SK-N-SH (cell line): Measurements from ENCODE around the gene GHR. TPM values are rescaled to one million over a fixed set of nuclear protein-coding genes. Genes with fewer than 3 reads are reported as not detected.

Experiments
- CTCF ChIA-PET: fragments of 300-600, 350-600 bp; formaldehyde crosslinking; extraction: SDS; loops from one replicate; lab custom pipeline; 2021; lab: Yijun Ruan, JAX
- POLR2A ChIA-PET: fragments of 350-600 bp; sonication (Branson Sonifier 250); formaldehyde crosslinking; extraction: SDS; loops from one replicate; lab custom pipeline; 2020; ENCODE audit warnings: antibody characterized with exemption, inconsistent platforms; lab: Yijun Ruan, JAX
- DNase-seq: peaks from one replicate; pipeline ENCODE4 v3.0.0; 2012
- H2AFZ ChIP-seq: fragments of 200-600 bp; sonication (generic); 2 replicates; pipeline ENCODE4 v1.8.1; 2016; ENCODE audit warnings: antibody characterized with exemption, mild to moderate bottlenecking, low read depth
- H3F3A ChIP-seq: fragments of 200-600 bp; sonication (generic); replicated peaks from 2 replicates; pipeline ENCODE3; 2016; ENCODE audit warnings: antibody characterized with exemption, mild to moderate bottlenecking; ENCODE audit not compliant: insufficient read depth
- H3K27ac ChIP-seq, 2 experiments: fragments of 200-500 bp in 1 of 2; fragments of 200-600 bp in 1 of 2; sonication (Bioruptor generic) in 1 of 2; sonication (generic), shearing (Covaris generic) in 1 of 2; 2 replicates each; pipeline versions ENCODE4 v1.5.1 to v1.6.1; 2014 to 2016; ENCODE audit warnings: low read depth in 2 of 2, inconsistent platforms in 1 of 2, low read length in 1 of 2, mild to moderate bottlenecking in 1 of 2, mixed read lengths in 1 of 2
- H3K27me3 ChIP-seq: fragments of 200-600 bp; sonication (generic), shearing (Covaris generic); 2 replicates; pipeline ENCODE4 v1.6.1; 2016; ENCODE audit warnings: mixed run types; ENCODE audit not compliant: insufficient read depth
- H3K36me3 ChIP-seq, 2 experiments: fragments of 200-500 bp in 1 of 2; fragments of 200-600 bp in 1 of 2; sonication (Bioruptor generic) in 1 of 2; sonication (generic) in 1 of 2; replicated peaks in 1 of 2; 2 replicates each; pipeline versions ENCODE3 to v1.5.1; 2014 to 2016; ENCODE audit warnings: low read length in 1 of 2, mild to moderate bottlenecking in 1 of 2; ENCODE audit not compliant: insufficient read depth in 2 of 2, control insufficient read depth in 1 of 2
- H3K4me1 ChIP-seq, 2 experiments: fragments of 200-500 bp in 1 of 2; fragments of 200-600 bp in 1 of 2; sonication (Bioruptor generic) in 1 of 2; sonication (generic), shearing (Covaris generic) in 1 of 2; 2 replicates each; pipeline versions ENCODE4 v1.5.1 to v1.6.1; 2014 to 2016; ENCODE audit warnings: low read depth in 1 of 2, low read length in 1 of 2, mixed run types in 1 of 2; ENCODE audit not compliant: insufficient read depth in 2 of 2, control insufficient read depth in 1 of 2
- H3K4me2 ChIP-seq: fragments of 200-600 bp; sonication (generic), shearing (Covaris generic); 2 replicates; pipeline ENCODE4 v1.6.1; 2017; ENCODE audit warnings: mixed run types
- H3K4me3 ChIP-seq, 2 experiments: fragments of 200-500 bp in 1 of 2; fragments of 200-600 bp in 1 of 2; sonication (Bioruptor generic) in 1 of 2; sonication (generic), shearing (Covaris generic) in 1 of 2; 2 replicates each; pipeline versions ENCODE4 v1.5.1 to v1.8.1; 2014 to 2016; ENCODE audit warnings: low read depth in 2 of 2, inconsistent platforms in 1 of 2, low read length in 1 of 2, mild to moderate bottlenecking in 1 of 2, mixed read lengths in 1 of 2, moderate library complexity in 1 of 2
- H3K79me2 ChIP-seq: fragments of 200-600 bp; sonication (generic); 2 replicates; pipeline ENCODE4 v1.8.1; 2017; ENCODE audit warnings: mild to moderate bottlenecking; ENCODE audit not compliant: insufficient read depth
- H3K9ac ChIP-seq: fragments of 200-600 bp; sonication (generic); 2 replicates; pipeline ENCODE4 v1.6.1; 2017; ENCODE audit warnings: mixed run types
- H3K9me2 ChIP-seq: fragments of 200-600 bp; sonication (generic); 2 replicates; pipeline ENCODE4 v1.6.1; 2017; ENCODE audit warnings: mixed run types
- H3K9me3 ChIP-seq: fragments of 200-600 bp; sonication (generic); 2 replicates; pipeline ENCODE4 v1.6.1; 2017; ENCODE audit warnings: mixed run types, mild to moderate bottlenecking, moderate library complexity
- H4K20me1 ChIP-seq: fragments of 200-600 bp; sonication (generic); 2 replicates; pipeline ENCODE4 v1.6.1; 2017; ENCODE audit warnings: mild to moderate bottlenecking, mixed run types; ENCODE audit not compliant: insufficient read depth
- ELF1 ChIP-seq: IDR thresholded peaks from 2 replicates; pipeline ENCODE4 v1.4.0; 2012
- EP300 ChIP-seq, 2 experiments: IDR thresholded peaks; 2 replicates each; pipeline versions ENCODE4 v1.4.0 to v1.6.1; 2012; ENCODE audit warnings: borderline replicate concordance in 1 of 2, low read depth in 1 of 2, low read length in 1 of 2
- EZH2phosphoT487 ChIP-seq: fragments of 200-600 bp; sonication (generic); IDR thresholded peaks from 2 replicates; pipeline ENCODE4 v1.6.1; 2017; ENCODE audit warnings: low read depth, mixed run types, mild to moderate bottlenecking, antibody characterized with exemption, moderate library complexity, borderline replicate concordance
- FOSL2 ChIP-seq: IDR thresholded peaks from 2 replicates; pipeline ENCODE4 v1.4.0; 2012; ENCODE audit warnings: low read depth, mild to moderate bottlenecking, moderate library complexity, borderline replicate concordance
- FOXM1 ChIP-seq: IDR thresholded peaks from 2 replicates; pipeline ENCODE4 v1.4.0; 2012; ENCODE audit warnings: low read depth, mild to moderate bottlenecking
- GABPA ChIP-seq: IDR thresholded peaks from 2 replicates; pipeline ENCODE4 v1.4.0; 2012; ENCODE audit warnings: low read depth, mild to moderate bottlenecking
- MAX ChIP-seq: IDR thresholded peaks from 2 replicates; pipeline ENCODE4 v1.4.0; 2012; ENCODE audit warnings: low read depth
- MEF2A ChIP-seq: IDR thresholded peaks from 2 replicates; pipeline ENCODE4 v1.4.0; 2012; ENCODE audit warnings: low read depth, borderline replicate concordance
- NFIC ChIP-seq: IDR thresholded peaks from 2 replicates; pipeline ENCODE4 v1.4.0; 2012; ENCODE audit warnings: borderline replicate concordance
- NRF1 ChIP-seq: IDR thresholded peaks from 2 replicates; pipeline ENCODE4 v1.6.1; 2012; ENCODE audit warnings: low read depth, mild to moderate bottlenecking, low read length
- POLR2AphosphoS5 ChIP-seq: IDR thresholded peaks from 2 replicates; pipeline ENCODE4 v1.6.1; 2012; ENCODE audit warnings: low read depth, low read length
- RAD21 ChIP-seq: IDR thresholded peaks from 2 replicates; pipeline ENCODE4 v1.6.1; 2012; ENCODE audit warnings: mild to moderate bottlenecking, low read length
- REST ChIP-seq: IDR thresholded peaks from 2 replicates; pipeline ENCODE4 v1.6.1; 2012; ENCODE audit warnings: mild to moderate bottlenecking, low read depth, low read length, moderate library complexity
- RXRA ChIP-seq: IDR thresholded peaks from 2 replicates; pipeline ENCODE4 v1.4.0; 2012; ENCODE audit warnings: low read depth, mild to moderate bottlenecking, borderline replicate concordance
- SMC3 ChIP-seq: IDR thresholded peaks from 2 replicates; pipeline ENCODE4 v1.6.1; 2012; ENCODE audit warnings: low read depth, low read length, improper control_type of control experiment
- TCF12 ChIP-seq: IDR thresholded peaks from 2 replicates; pipeline ENCODE4 v1.4.0; 2012
- USF2 ChIP-seq: fragments of 150-350 bp; IDR thresholded peaks from 2 replicates; pipeline ENCODE4 v1.6.1; 2017; ENCODE audit warnings: antibody characterized with exemption, low read length, low read depth, borderline replicate concordance
- WGBS: methylation state at CpG from one replicate; pipeline ENCODE4 v1.1.6; 2017; ENCODE audit warnings: low lambda C conversion rate; 5-methylcytosine and 5-hydroxymethylcytosine counted together
- polyA plus RNA-seq, 3 experiments: library from polyadenylated mRNA; depleted of rRNA; stranded (reverse); fragments of >200 nt; gene quantifications; 2 replicates each; pipeline ENCODE4 v1.2.3, GENCODE V29; 2012
- TF ChIP-seq, protein P1 (sequence below): IDR thresholded peaks from 2 replicates; pipeline ENCODE4 v1.4.0; 2012; ENCODE audit warnings: low read depth, borderline replicate concordance

Gene GHR
- polyA plus RNA-seq, 1 of the 3 experiments (the other 2 are of a cell fraction) = 0.03 TPM

- Histone ChIP-seq H3K4me1 (no peaks in the 10 kb centered on the region), H3K9me2 (no peaks in the 10 kb centered on the region), H3K27ac (no peak overlapping the region), H3K9me3 (no peaks in the 10 kb centered on the region), H3F3A (no peaks in the 10 kb centered on the region), H2AFZ (no peak overlapping the region), H3K9ac (no peak overlapping the region), H3K27me3 (no peaks in the 10 kb centered on the region), H3K4me2 (no peak overlapping the region), H4K20me1 (no peaks in the 10 kb centered on the region), H3K79me2 (no peaks in the 10 kb centered on the region), H3K36me3 (no peaks in the 10 kb centered on the region), H3K4me3 (no peak overlapping the region)
- POLR2A ChIA-PET = no interaction called here
- CTCF ChIA-PET = no interaction called here
- 0% methylated on average over 4 of the region's 4 CpGs for WGBS
- no peak for TF ChIP-seq RAD21
- no peak for TF ChIP-seq RXRA
- TF ChIP-seq GABPA = no peak
- TF ChIP-seq FOXM1 = no peak
- no peak for TF ChIP-seq ELF1
- TF ChIP-seq USF2 = no peak
- TF ChIP-seq FOSL2 = no peak
- TF ChIP-seq EZH2phosphoT487 = no peak
- no peak for TF ChIP-seq REST
- no peak for TF ChIP-seq NFIC
- TF ChIP-seq MEF2A = no peak
- TF ChIP-seq EP300 (IDR thresholded peaks at IDR 0.05; ENCODE audit: borderline replicate concordance in 1 of 2, low read depth in 1 of 2, low read length in 1 of 2) = no peak
- TF ChIP-seq NRF1 = no peak
- TF ChIP-seq POLR2AphosphoS5 = no peak
- TF ChIP-seq, protein P1, sequence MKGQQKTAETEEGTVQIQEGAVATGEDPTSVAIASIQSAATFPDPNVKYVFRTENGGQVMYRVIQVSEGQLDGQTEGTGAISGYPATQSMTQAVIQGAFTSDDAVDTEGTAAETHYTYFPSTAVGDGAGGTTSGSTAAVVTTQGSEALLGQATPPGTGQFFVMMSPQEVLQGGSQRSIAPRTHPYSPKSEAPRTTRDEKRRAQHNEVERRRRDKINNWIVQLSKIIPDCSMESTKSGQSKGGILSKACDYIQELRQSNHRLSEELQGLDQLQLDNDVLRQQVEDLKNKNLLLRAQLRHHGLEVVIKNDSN = no peak
- TF ChIP-seq SMC3 = no peak
- TF ChIP-seq TCF12 = no peak
- no peak for TF ChIP-seq MAX
- DNase-seq = no peak
Observed at GRCh38 chr5:42494414-42494813, 71.2 kb downstream of the GHR start.
